Natural killer cell (primary cell): ENCODE results near the gene PDGFC. TPM values are rescaled to one million over a fixed set of nuclear protein-coding genes. Genes with fewer than 3 reads are reported as not detected.

Experiments used
- ATAC-seq, 3 donors: fragments of 150-1000 bp in 2 of 3; fragments of 200-7000 bp in 1 of 3; cut with Tn5 transposase; 1 replicate in 1 of 3; 2 replicates in 2 of 3; pipeline ENCODE4 v1.10.0; 2021; ENCODE audit warnings: mild to moderate bottlenecking in 2 of 3, moderate library complexity in 2 of 3
- DNase-seq, 2 donors: peaks; one replicate each; pipeline versions ENCODE4 v3.0.0 to v3.0.0-alpha.2; 2013 to 2021; ENCODE audit warnings: mixed read lengths in 1 of 2
- H3K27ac ChIP-seq: one replicate; pipeline ENCODE4 v1.5.1; 2013; ENCODE audit warnings: mild to moderate bottlenecking, low read length
- H3K27me3 ChIP-seq: one replicate; pipeline ENCODE4 v1.6.1; 2013; ENCODE audit warnings: low read length; ENCODE audit not compliant: control insufficient read depth, insufficient read depth
- H3K36me3 ChIP-seq: one replicate; pipeline ENCODE4 v1.6.1; 2013; ENCODE audit warnings: low read length; ENCODE audit not compliant: control insufficient read depth, insufficient read depth
- H3K4me1 ChIP-seq: one replicate; pipeline ENCODE4 v1.6.1; 2013; ENCODE audit warnings: low read length; ENCODE audit not compliant: control insufficient read depth, insufficient read depth
- H3K4me3 ChIP-seq: one replicate; pipeline ENCODE4 v1.5.1; 2013; ENCODE audit warnings: low read length
- H3K9me3 ChIP-seq: one replicate; pipeline ENCODE4 v1.6.1; 2013; ENCODE audit warnings: low read length; ENCODE audit not compliant: control insufficient read depth, insufficient read depth
- H3K27ac Mint-ChIP-seq, 2 donors: one replicate each; pipeline ENCODE4 v1.8.0; 2022; ENCODE audit warnings: mild to moderate bottlenecking in 2 of 2, mixed read lengths in 2 of 2, moderate library complexity in 1 of 2
- H3K27me3 Mint-ChIP-seq, 2 donors: one replicate each; pipeline ENCODE4 v1.8.0; 2022; ENCODE audit warnings: low read depth in 2 of 2, mixed read lengths in 2 of 2
- H3K36me3 Mint-ChIP-seq: one replicate; pipeline ENCODE4 v1.8.0; 2022; ENCODE audit warnings: mixed read lengths
- H3K4me1 Mint-ChIP-seq, 2 donors: one replicate each; pipeline ENCODE4 v1.8.0; 2022; ENCODE audit warnings: mixed read lengths in 2 of 2
- H3K4me3 Mint-ChIP-seq: one replicate; pipeline ENCODE4 v1.8.0; 2022; ENCODE audit warnings: mild to moderate bottlenecking, moderate library complexity, mixed read lengths
- H3K9me3 Mint-ChIP-seq, 2 donors: one replicate each; pipeline ENCODE4 v1.8.0; 2022; ENCODE audit warnings: mixed read lengths in 2 of 2
- CTCF ChIP-seq: fragments of 200-600 bp; IDR thresholded peaks from one replicate; pipeline ENCODE4 v1.8.0; 2022; ENCODE audit warnings: antibody characterized with exemption
- WGBS: methylation state at CpG from one replicate; pipeline ENCODE4 v1.1.7; 2013; ENCODE audit warnings: missing lambda C conversion rate; ENCODE audit not compliant: insufficient coverage; 5-methylcytosine and 5-hydroxymethylcytosine counted together
- intact Hi-C: fragments of 100-400 bp; cut with micrococcal nuclease; formaldehyde crosslinking; loops from one replicate; pipeline ENCODE4 v1.14.2; 2022
- total RNA-seq, 4 donors: library from RNA; stranded (reverse); fragments of 120-200 nt in 1 of 4; gene quantifications; one replicate each; pipeline versions ENCODE4 v1.2.3 to v1.2.4, GENCODE V29; 2013 to 2022

PDGFC gene
- total RNA-seq, 3 donors from 2014 or later (not counting 1 experiment from before 2014, with no cell fraction given): 0.72 to 1.6 (median 0.90) TPM

- no peak for TF ChIP-seq CTCF
- no peaks in the 10 kb centered on the region for H3K4me1 Mint-ChIP-seq
- no peak for DNase-seq
- no peak overlapping the region for H3K4me3 Mint-ChIP-seq
- ATAC-seq: no peak
- no peaks in the 10 kb centered on the region for H3K36me3 Mint-ChIP-seq
- H3K9me3 Mint-ChIP-seq: peaks cover 9 to 11% of the 10 kb centered on the region in 2 donors
- Histone ChIP-seq H3K36me3 (no peaks in the 10 kb centered on the region), H3K4me3 (no peak overlapping the region), H3K9me3 (no peaks in the 10 kb centered on the region), H3K27ac (no peak overlapping the region), H3K27me3 (no peaks in the 10 kb centered on the region), H3K4me1 (no peaks in the 10 kb centered on the region)
- no peak overlapping the region for H3K27ac Mint-ChIP-seq
- WGBS: 0% methylated on average over 1 of the region's 1 CpG
- H3K27me3 Mint-ChIP-seq: no peaks in the 10 kb centered on the region
- intact Hi-C loops: no loop called here
Observed at GRCh38 chr4:156896527-156896926, 75.1 kb downstream of the PDGFC start.

GRCh38 chr4:156894234-156894633 is 77.4 kb downstream of the PDGFC start:
- Mint-ChIP-seq H3K36me3 (no peaks in the 10 kb centered on the region), H3K9me3 (peaks cover 0 to 5% of the 10 kb centered on the region in 2 donors), H3K27ac (no peak overlapping the region), H3K4me1 (no peaks in the 10 kb centered on the region), H3K27me3 (no peaks in the 10 kb centered on the region), H3K4me3 (no peak overlapping the region)
- Histone ChIP-seq H3K27ac (no peak overlapping the region), H3K36me3 (no peaks in the 10 kb centered on the region), H3K4me3 (no peak overlapping the region), H3K27me3 (no peaks in the 10 kb centered on the region), H3K4me1 (no peaks in the 10 kb centered on the region), H3K9me3 (no peaks in the 10 kb centered on the region)
- ATAC-seq: no peak
- TF ChIP-seq CTCF: no peak
- DNase-seq: no peak
- intact Hi-C loops: no loop called here
- WGBS: no CpG with 5 or more reads among the region's 1 CpG

- no peak overlapping the region for H3K4me3 Mint-ChIP-seq
- H3K4me3 ChIP-seq: no peak overlapping the region
- H3K4me1 Mint-ChIP-seq: no peaks in the 10 kb centered on the region
- H3K27ac Mint-ChIP-seq: no peak overlapping the region
- no peaks in the 10 kb centered on the region for H3K36me3 Mint-ChIP-seq
- TF ChIP-seq CTCF: no peak
- H3K27ac ChIP-seq: no peak overlapping the region
- intact Hi-C loops: no loop called here
- no peaks in the 10 kb centered on the region for H3K9me3 ChIP-seq
- H3K4me1 ChIP-seq: no peaks in the 10 kb centered on the region
- ATAC-seq (no peak), DNase-seq (no peak)
- WGBS: 82% methylated on average over 2 of the region's 2 CpGs
- H3K27me3 Mint-ChIP-seq: no peaks in the 10 kb centered on the region
- H3K27me3 ChIP-seq: no peaks in the 10 kb centered on the region
- H3K9me3 Mint-ChIP-seq: peaks cover 0 to 2% of the 10 kb centered on the region in 2 donors
- H3K36me3 ChIP-seq: no peaks in the 10 kb centered on the region
Observed at GRCh38 chr4:156892805-156893204, 78.8 kb downstream of the PDGFC start.
